Tibial nerve (tissue), 4 donors: Measurements from ENCODE around the gene SRSF5. TPM values are rescaled to one million over a fixed set of nuclear protein-coding genes. Genes with fewer than 3 reads are reported as not detected.

ENCODE experiments used
- DNase-seq, 2 donors: peaks; one replicate each; pipeline ENCODE4 v3.0.0-alpha.2; 2019; ENCODE audit warnings: low spot score in 2 of 2
- H3K27ac ChIP-seq, 4 donors: fragments of 200-600 bp; sonication (generic) in 3 of 4; one replicate each; pipeline ENCODE4 v1.5.1; 2017 to 2019; ENCODE audit warnings: mild to moderate bottlenecking in 1 of 4
- H3K27me3 ChIP-seq, 2 donors: fragments of 200-600 bp; sonication (generic) in 1 of 2; one replicate each; pipeline versions ENCODE4 v1.5.1 to v1.6.0; 2017 to 2019
- H3K36me3 ChIP-seq, 3 donors: fragments of 200-600 bp; sonication (generic); one replicate each; pipeline ENCODE4 v1.5.1; 2018 to 2019
- H3K4me1 ChIP-seq, 4 donors: fragments of 200-600 bp; sonication (generic) in 3 of 4; one replicate each; pipeline ENCODE4 v1.5.1; 2017 to 2019
- H3K4me3 ChIP-seq, 4 donors: fragments of 200-600 bp; sonication (generic) in 3 of 4; one replicate each; pipeline ENCODE4 v1.5.1; 2017 to 2019; ENCODE audit warnings: mild to moderate bottlenecking in 1 of 4, moderate library complexity in 1 of 4
- H3K9me3 ChIP-seq, 4 donors: fragments of 200-600 bp; sonication (generic) in 3 of 4; one replicate each; pipeline ENCODE4 v1.5.1; 2017 to 2019
- EP300 ChIP-seq, 2 donors: sonication (generic); formaldehyde crosslinking; IDR thresholded peaks; one replicate each; pipeline ENCODE4 v1.6.1; 2017; ENCODE audit warnings: antibody characterized with exemption in 2 of 2, mild to moderate bottlenecking in 1 of 2
- POLR2A ChIP-seq, 2 donors: fragments of 450-650 bp; IDR thresholded peaks; one replicate each; pipeline ENCODE4 v1.6.1; 2017; ENCODE audit warnings: antibody characterized with exemption in 2 of 2, mild to moderate bottlenecking in 2 of 2, moderate library complexity in 2 of 2
- WGBS, 2 donors: methylation state at CpG; one replicate each; pipeline ENCODE4 v1.1.5; 2018; 5-methylcytosine and 5-hydroxymethylcytosine counted together
- small RNA-seq: library from RNA; depleted of rRNA; stranded (forward); fragments of <200 nt; gene quantifications from one replicate; pipeline ENCODE3, GENCODE V24; 2016
- total RNA-seq, 4 donors: library from RNA; depleted of rRNA; stranded (reverse); fragments of >200 nt; gene quantifications; one replicate each; pipeline ENCODE4 v1.1.0, GENCODE V29; 2016
- TF ChIP-seq, protein P1 (sequence below), 5 experiments: fragments of 200-600 bp in 3 of 5; fragments of 450-650 bp in 2 of 5; sonication (generic) in 3 of 5; IDR thresholded peaks; one replicate each; pipeline ENCODE4 v1.5.1; 2016 to 2019; ENCODE audit warnings: antibody characterized with exemption in 5 of 5, mild to moderate bottlenecking in 3 of 5, moderate library complexity in 2 of 5

Gene SRSF5
- total RNA-seq, 4 donors from 2014 or later, result 308 to 470 (median 361) TPM

DNA sequence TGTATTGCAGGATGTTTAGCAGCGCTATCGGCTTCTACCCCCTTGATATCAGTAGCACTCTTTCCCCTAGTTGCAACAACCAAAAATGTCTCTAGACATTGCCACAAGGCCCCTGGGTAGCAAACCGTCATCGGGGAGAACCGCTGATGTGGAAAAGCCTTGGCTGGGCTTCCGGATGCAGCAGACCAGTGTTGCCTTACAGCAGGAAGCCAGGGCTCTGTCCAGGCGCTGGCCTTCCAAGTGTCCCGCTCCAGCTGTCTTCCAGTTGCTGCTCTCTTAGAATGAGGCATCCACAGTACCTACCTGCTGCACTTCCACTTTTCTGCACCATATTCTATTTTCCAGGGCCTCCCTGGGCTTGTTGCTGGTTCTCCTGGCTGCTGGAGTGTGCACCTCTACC lies 52.7 kb downstream of the SRSF5 start:
- WGBS, 2 donors, result 70 to 81% methylated on average over 8 of the region's 8 CpGs
- Histone ChIP-seq H3K27me3 (peaks cover 0 to 11% of the 10 kb centered on the region in 2 donors), H3K9me3 (no peaks in the 10 kb centered on the region), H3K27ac (no peak overlapping the region), H3K4me3 (no peak overlapping the region), H3K4me1 (peaks cover 0 to 6% (median 0%) of the 10 kb centered on the region in 4 donors), H3K36me3 (no peaks in the 10 kb centered on the region)
- TF ChIP-seq POLR2A (IDR thresholded peaks at IDR 0.05) (no peak), EP300 (IDR thresholded peaks at IDR 0.05) (no peak)
- TF ChIP-seq, protein P1, sequence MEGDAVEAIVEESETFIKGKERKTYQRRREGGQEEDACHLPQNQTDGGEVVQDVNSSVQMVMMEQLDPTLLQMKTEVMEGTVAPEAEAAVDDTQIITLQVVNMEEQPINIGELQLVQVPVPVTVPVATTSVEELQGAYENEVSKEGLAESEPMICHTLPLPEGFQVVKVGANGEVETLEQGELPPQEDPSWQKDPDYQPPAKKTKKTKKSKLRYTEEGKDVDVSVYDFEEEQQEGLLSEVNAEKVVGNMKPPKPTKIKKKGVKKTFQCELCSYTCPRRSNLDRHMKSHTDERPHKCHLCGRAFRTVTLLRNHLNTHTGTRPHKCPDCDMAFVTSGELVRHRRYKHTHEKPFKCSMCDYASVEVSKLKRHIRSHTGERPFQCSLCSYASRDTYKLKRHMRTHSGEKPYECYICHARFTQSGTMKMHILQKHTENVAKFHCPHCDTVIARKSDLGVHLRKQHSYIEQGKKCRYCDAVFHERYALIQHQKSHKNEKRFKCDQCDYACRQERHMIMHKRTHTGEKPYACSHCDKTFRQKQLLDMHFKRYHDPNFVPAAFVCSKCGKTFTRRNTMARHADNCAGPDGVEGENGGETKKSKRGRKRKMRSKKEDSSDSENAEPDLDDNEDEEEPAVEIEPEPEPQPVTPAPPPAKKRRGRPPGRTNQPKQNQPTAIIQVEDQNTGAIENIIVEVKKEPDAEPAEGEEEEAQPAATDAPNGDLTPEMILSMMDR (IDR thresholded peaks at IDR 0.05), result no peak
- DNase-seq, result no peak

DNA sequence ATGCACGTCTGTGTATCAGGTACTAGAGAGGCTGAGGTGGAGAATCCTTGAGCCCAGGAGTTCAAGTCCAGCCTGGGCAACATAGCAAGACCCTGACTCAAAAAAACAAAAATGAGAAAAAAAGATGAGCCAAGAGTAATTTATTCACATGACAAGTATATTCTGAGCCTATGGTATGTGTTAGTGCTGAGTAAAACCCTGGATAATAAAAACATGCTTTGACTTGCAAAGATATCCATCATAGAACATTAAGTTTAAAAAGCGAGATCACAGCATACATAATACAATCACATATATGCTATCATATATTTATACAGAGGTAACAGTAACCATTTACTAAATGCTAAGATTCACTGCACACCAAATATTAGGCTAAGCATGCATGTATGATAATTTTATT lies 54.0 kb downstream of the SRSF5 start:
- no peak for TF ChIP-seq EP300 (IDR thresholded peaks at IDR 0.05)
- TF ChIP-seq POLR2A (IDR thresholded peaks at IDR 0.05), result no peak
- TF ChIP-seq, protein P1 (IDR thresholded peaks at IDR 0.05), result no peak
- no peak overlapping the region for H3K27ac ChIP-seq
- no peaks in the 10 kb centered on the region for H3K36me3 ChIP-seq
- H3K27me3 ChIP-seq, result peaks cover 0 to 8% of the 10 kb centered on the region in 2 donors
- no peak overlapping the region for H3K4me3 ChIP-seq
- H3K4me1 ChIP-seq, result peaks cover 0 to 6% (median 0%) of the 10 kb centered on the region in 4 donors
- DNase-seq, result no peak
- WGBS, 2 donors, result 75 to 88% methylated on average over 2 of the region's 2 CpGs
- peaks cover 0 to 6% (median 0%) of the 10 kb centered on the region in 4 donors for H3K9me3 ChIP-seq

Small RNAs within 50 kb of the gene (small RNA-seq; reads per million reads assigned to genes)
- not detected for gene RF00614

Other genes with a start within 250 kb of the SRSF5 start
- gene CCDC177, start 192.3 kb upstream of the SRSF5 start, total RNA-seq, result not detected
- gene SUSD6, start 155.5 kb upstream of the SRSF5 start, total RNA-seq, result 10 to 100 TPM; 54.4 to 66.3 (median 57.7) TPM
- gene SLC10A1, start 30.1 kb downstream of the SRSF5 start, total RNA-seq, result not detected
- 10 to 100 TPM in 3 of 4 donors, 1 to 10 TPM in 1; 6.0 to 14.4 (median 13.3) TPM for gene SMOC1, start 112.3 kb downstream of the SRSF5 start, total RNA-seq